Large intestine (tissue), 3 donors: Measurements from ENCODE around the gene MAP2K2. TPM values are rescaled to one million over a fixed set of nuclear protein-coding genes. Genes with fewer than 3 reads are reported as not detected.

Source experiments
- DNase-seq, 2 donors: peaks; one replicate each; pipeline versions ENCODE4 v3.0.0 to v3.0.0-alpha.2; 2013
- H3K27ac ChIP-seq: one replicate; pipeline ENCODE4 v1.5.1; 2013; ENCODE audit warnings: low read length
- H3K27me3 ChIP-seq: 2 replicates; pipeline ENCODE4 v1.6.1; 2013; ENCODE audit warnings: low read length; ENCODE audit not compliant: control insufficient read depth, insufficient read depth
- H3K36me3 ChIP-seq: 2 replicates; pipeline ENCODE4 v1.6.1; 2013; ENCODE audit warnings: low read length; ENCODE audit not compliant: control insufficient read depth, insufficient read depth
- H3K4me1 ChIP-seq: one replicate; pipeline ENCODE4 v1.6.1; 2013; ENCODE audit warnings: low read length; ENCODE audit not compliant: control insufficient read depth, insufficient read depth
- H3K4me3 ChIP-seq: one replicate; pipeline ENCODE4 v1.5.1; 2013; ENCODE audit warnings: low read length
- H3K9me3 ChIP-seq: one replicate; pipeline ENCODE4 v1.6.1; 2013; ENCODE audit warnings: mild to moderate bottlenecking, low read depth, low read length, moderate library complexity; ENCODE audit not compliant: control insufficient read depth
- WGBS: methylation state at CpG from one replicate; pipeline ENCODE4 v1.1.5; 2013; ENCODE audit warnings: low lambda C conversion rate; ENCODE audit not compliant: insufficient coverage; 5-methylcytosine and 5-hydroxymethylcytosine counted together
- polyA plus RNA-seq: library from polyadenylated mRNA; unstranded; fragments of 120-200 nt; gene quantifications from one replicate; pipeline ENCODE4 v1.2.1, GENCODE V29; 2013

Gene MAP2K2
- polyA plus RNA-seq, 1 donor: 188 TPM

GRCh38 chr19:4100647-4101495, 23.1 kb downstream of the MAP2K2 start:
- H3K36me3 ChIP-seq: peaks cover 79% of the 10 kb centered on the region

GRCh38 chr19:4099041-4099764, 24.7 kb downstream of the MAP2K2 start:
- Histone ChIP-seq H3K9me3 (peaks cover 12% of the 10 kb centered on the region), H3K27me3 (no peaks in the 10 kb centered on the region), H3K4me1 (no peaks in the 10 kb centered on the region), H3K36me3 (peaks cover 83% of the 10 kb centered on the region), H3K27ac (no peak overlapping the region), H3K4me3 (no peak overlapping the region)
- DNase-seq: no peak
- whole genome bisulfite sequencing: no CpG with 5 or more reads among the region's 38 CpGs

More at GRCh38 chr19:4100647-4101495, 23.1 kb downstream of the MAP2K2 start:
- Histone ChIP-seq H3K4me3 (no peak overlapping the region), H3K9me3 (peaks cover 3% of the 10 kb centered on the region), H3K27ac (no peak overlapping the region), H3K4me1 (no peaks in the 10 kb centered on the region), H3K27me3 (no peaks in the 10 kb centered on the region)
- no peak for DNase-seq
- 80% methylated on average over 1 of the region's 38 CpGs for WGBS

GRCh38 chr19:4098493-4098892, 25.4 kb downstream of the MAP2K2 start:
- H3K36me3 ChIP-seq: peaks cover 87% of the 10 kb centered on the region
- WGBS: no CpG with 5 or more reads among the region's 18 CpGs
- H3K27me3 ChIP-seq: no peaks in the 10 kb centered on the region
- DNase-seq: no peak
- H3K4me1 ChIP-seq: no peaks in the 10 kb centered on the region
- peaks cover 12% of the 10 kb centered on the region for H3K9me3 ChIP-seq
- H3K27ac ChIP-seq: no peak overlapping the region
- H3K4me3 ChIP-seq: no peak overlapping the region

- Histone ChIP-seq H3K27ac (no peak overlapping the region), H3K9me3 (peaks cover 12% of the 10 kb centered on the region), H3K4me1 (no peaks in the 10 kb centered on the region), H3K36me3 (peaks cover 85% of the 10 kb centered on the region), H3K27me3 (no peaks in the 10 kb centered on the region), H3K4me3 (no peak overlapping the region)
- WGBS: 100% methylated on average over 3 of the region's 11 CpGs
- DNase-seq: no peak
Observed at GRCh38 chr19:4097501-4097900, 26.4 kb downstream of the MAP2K2 start.

- WGBS: no CpG with 5 or more reads among the region's 31 CpGs
- Histone ChIP-seq H3K4me3 (no peak overlapping the region), H3K36me3 (peaks cover 81% of the 10 kb centered on the region), H3K4me1 (no peaks in the 10 kb centered on the region), H3K27me3 (no peaks in the 10 kb centered on the region), H3K27ac (no peak overlapping the region), H3K9me3 (peaks cover 12% of the 10 kb centered on the region)
- DNase-seq: no peak
Observed at GRCh38 chr19:4096049-4096892, 27.7 kb downstream of the MAP2K2 start.

GRCh38 chr19:4095488-4095844, 28.5 kb downstream of the MAP2K2 start:
- no peak for DNase-seq
- peaks cover 80% of the 10 kb centered on the region for H3K36me3 ChIP-seq
- H3K27ac ChIP-seq: no peak overlapping the region

GRCh38 chr19:4094761-4095487, 29.0 kb downstream of the MAP2K2 start:
- Histone ChIP-seq H3K36me3 (peaks cover 81% of the 10 kb centered on the region), H3K27ac (no peak overlapping the region), H3K4me1 (no peaks in the 10 kb centered on the region)

More at GRCh38 chr19:4095488-4095844, 28.5 kb downstream of the MAP2K2 start:
- WGBS: no CpG with 5 or more reads among the region's 12 CpGs
- Histone ChIP-seq H3K4me1 (no peaks in the 10 kb centered on the region), H3K4me3 (no peak overlapping the region), H3K9me3 (peaks cover 12% of the 10 kb centered on the region), H3K27me3 (no peaks in the 10 kb centered on the region)

GRCh38 chr19:4094291-4094690, 29.6 kb downstream of the MAP2K2 start:
- Histone ChIP-seq H3K36me3 (peaks cover 83% of the 10 kb centered on the region), H3K27me3 (no peaks in the 10 kb centered on the region), H3K27ac (no peak overlapping the region), H3K9me3 (peaks cover 14% of the 10 kb centered on the region), H3K4me3 (no peak overlapping the region), H3K4me1 (no peaks in the 10 kb centered on the region)
- WGBS: no CpG with 5 or more reads among the region's 19 CpGs
- DNase-seq: no peak

More at GRCh38 chr19:4094761-4095487, 29.0 kb downstream of the MAP2K2 start:
- no peak for DNase-seq
- Histone ChIP-seq H3K4me3 (no peak overlapping the region), H3K9me3 (peaks cover 14% of the 10 kb centered on the region), H3K27me3 (no peaks in the 10 kb centered on the region)
- WGBS: no CpG with 5 or more reads among the region's 35 CpGs

GRCh38 chr19:4093643-4094175, 30.2 kb downstream of the MAP2K2 start:
- no CpG with 5 or more reads among the region's 18 CpGs for WGBS
- Histone ChIP-seq H3K27me3 (no peaks in the 10 kb centered on the region), H3K9me3 (peaks cover 14% of the 10 kb centered on the region), H3K27ac (no peak overlapping the region), H3K36me3 (peaks cover 80% of the 10 kb centered on the region), H3K4me1 (no peaks in the 10 kb centered on the region), H3K4me3 (no peak overlapping the region)
- no peak for DNase-seq
